Spinal cord (tissue), 10 donors: Measurements from ENCODE around the gene SEC23A. TPM values are rescaled to one million over a fixed set of nuclear protein-coding genes. Genes with fewer than 3 reads are reported as not detected.
"Not testable (repeated sequence)": the region's sequence is repeated elsewhere in the genome, so short reads cannot be mapped to it uniquely, and the experiment has no call there.

Experiments
- DNase-seq, 6 donors: peaks; one replicate each; pipeline versions ENCODE4 v3.0.0 to v3.0.0-alpha.2; 2013 to 2015; ENCODE audit warnings: low spot score in 6 of 6, low read depth in 4 of 6
- H3K27ac ChIP-seq: one replicate; pipeline ENCODE4 v1.5.1; 2013; ENCODE audit warnings: low read depth, low read length, control low read depth
- H3K27me3 ChIP-seq: one replicate; pipeline ENCODE4 v1.6.1; 2013; ENCODE audit warnings: low read length; ENCODE audit not compliant: control insufficient read depth, insufficient read depth
- H3K36me3 ChIP-seq: one replicate; pipeline ENCODE4 v1.6.1; 2013; ENCODE audit warnings: low read length; ENCODE audit not compliant: control insufficient read depth, insufficient read depth
- H3K4me1 ChIP-seq: one replicate; pipeline ENCODE4 v1.6.1; 2013; ENCODE audit warnings: low read length; ENCODE audit not compliant: control insufficient read depth, insufficient read depth
- H3K4me3 ChIP-seq: one replicate; pipeline ENCODE4 v1.5.1; 2013; ENCODE audit warnings: low read depth, low read length, control low read depth
- H3K9me3 ChIP-seq: one replicate; pipeline ENCODE4 v1.6.1; 2013; ENCODE audit warnings: low read length; ENCODE audit not compliant: control insufficient read depth, insufficient read depth
- WGBS: methylation state at CpG from one replicate; pipeline ENCODE4 v1.1.5; 2013; ENCODE audit warnings: missing lambda C conversion rate; ENCODE audit not compliant: insufficient coverage; 5-methylcytosine and 5-hydroxymethylcytosine counted together
- polyA plus RNA-seq, 2 donors: library from polyadenylated mRNA; unstranded; fragments of 120-200 nt; gene quantifications; one replicate each; pipeline ENCODE4 v1.2.1, GENCODE V29; 2013; ENCODE audit not compliant: insufficient read length in 2 of 2
- total RNA-seq, 2 donors: library from RNA; depleted of rRNA in 1 of 2; stranded (reverse); fragments of 120-200 nt in 1 of 2; fragments of >200 nt in 1 of 2; gene quantifications; one replicate each; pipeline versions ENCODE4 v1.2.3 to v1.2.4, GENCODE V29; 2013 to 2014
- donor health status: healthy.

SEC23A gene
- total and polyA plus RNA-seq, 4 donors, result 48.5 to 162 (median 81.9) TPM

GRCh38 chr14:39023939-39024871, 78.8 kb downstream of the SEC23A start:
- peak in 2 of 6 donors; percentile 70 to 72 for DNase-seq

GRCh38 chr14:39017096-39018016, 85.7 kb downstream of the SEC23A start:
- 72% methylated on average over 32 of the region's 33 CpGs for WGBS
- not testable (repeated sequence) for H3K9me3 ChIP-seq, H3K27me3 ChIP-seq, DNase-seq, H3K27ac ChIP-seq, H3K4me3 ChIP-seq, H3K4me1 ChIP-seq, H3K36me3 ChIP-seq

More at GRCh38 chr14:39023939-39024871, 78.8 kb downstream of the SEC23A start:
- no peak overlapping the region for H3K27ac ChIP-seq
- no peaks in the 10 kb centered on the region for H3K36me3 ChIP-seq
- no peaks in the 10 kb centered on the region for H3K27me3 ChIP-seq
- 90% methylated on average over 7 of the region's 12 CpGs for WGBS
- H3K9me3 ChIP-seq, result no peaks in the 10 kb centered on the region
- no peaks in the 10 kb centered on the region for H3K4me1 ChIP-seq
- no peak overlapping the region for H3K4me3 ChIP-seq

GRCh38 chr14:39016733-39017095, 86.3 kb downstream of the SEC23A start:
- Histone ChIP-seq H3K9me3 (no peaks in the 10 kb centered on the region), H3K27ac (no peak overlapping the region), H3K4me1 (no peaks in the 10 kb centered on the region), H3K36me3 (no peaks in the 10 kb centered on the region), H3K4me3 (no peak overlapping the region), H3K27me3 (no peaks in the 10 kb centered on the region)
- WGBS, result 90% methylated on average over 4 of the region's 4 CpGs
- no peak for DNase-seq

GRCh38 chr14:39015964-39016577, 87.0 kb downstream of the SEC23A start:
- no peaks in the 10 kb centered on the region for H3K27me3 ChIP-seq
- no peak for DNase-seq
- 73% methylated on average over 1 of the region's 3 CpGs for WGBS
- H3K4me3 ChIP-seq, result no peak overlapping the region
- H3K36me3 ChIP-seq, result no peaks in the 10 kb centered on the region
- H3K4me1 ChIP-seq, result no peaks in the 10 kb centered on the region
- no peaks in the 10 kb centered on the region for H3K9me3 ChIP-seq
- no peak overlapping the region for H3K27ac ChIP-seq

- no peak overlapping the region for H3K4me3 ChIP-seq
- H3K27ac ChIP-seq, result no peak overlapping the region
- H3K27me3 ChIP-seq, result no peaks in the 10 kb centered on the region
- no peaks in the 10 kb centered on the region for H3K36me3 ChIP-seq
- peak in 5 of 6 donors; percentile 44 to 91 (median 65) for DNase-seq
- no CpG with 5 or more reads among the region's 5 CpGs for WGBS
- no peaks in the 10 kb centered on the region for H3K4me1 ChIP-seq
- no peaks in the 10 kb centered on the region for H3K9me3 ChIP-seq
Measured at GRCh38 chr14:39015360-39015961, 87.6 kb downstream of the SEC23A start.

- no peak for DNase-seq
- WGBS, result 100% methylated on average over 1 of the region's 1 CpG
- H3K36me3 ChIP-seq, result no peaks in the 10 kb centered on the region
Measured at GRCh38 chr14:39014460-39014859, 88.6 kb downstream of the SEC23A start.

GRCh38 chr14:39008965-39009364, 94.1 kb downstream of the SEC23A start:
- not testable (repeated sequence) for DNase-seq, H3K9me3 ChIP-seq, H3K4me3 ChIP-seq, H3K27ac ChIP-seq, H3K36me3 ChIP-seq, H3K4me1 ChIP-seq, H3K27me3 ChIP-seq
- WGBS, result 100% methylated on average over 1 of the region's 1 CpG

More at GRCh38 chr14:39014460-39014859, 88.6 kb downstream of the SEC23A start:
- no peaks in the 10 kb centered on the region for H3K9me3 ChIP-seq
- no peak overlapping the region for H3K4me3 ChIP-seq
- H3K4me1 ChIP-seq, result no peaks in the 10 kb centered on the region
- no peaks in the 10 kb centered on the region for H3K27me3 ChIP-seq
- H3K27ac ChIP-seq, result no peak overlapping the region

GRCh38 chr14:39006721-39007410, 96.2 kb downstream of the SEC23A start:
- 100% methylated on average over 1 of the region's 4 CpGs for WGBS
- Histone ChIP-seq H3K27ac (no peak overlapping the region), H3K9me3 (no peaks in the 10 kb centered on the region), H3K4me3 (no peak overlapping the region), H3K27me3 (no peaks in the 10 kb centered on the region), H3K36me3 (no peaks in the 10 kb centered on the region), H3K4me1 (no peaks in the 10 kb centered on the region)
- DNase-seq, result no peak
